Activated CD4-positive, alpha-beta T cell treated with anti-CD3 and anti-CD28 coated beads for 48 hours (primary cell): ENCODE results near the gene ATF6.

Experiments used
- DNase-seq: peaks from one replicate; pipeline ENCODE4 v3.0.0-alpha.2; 2020

ATF6 gene

GRCh38 chr1:161981126-161981525 is 215.0 kb downstream of the ATF6 start:
- DNase-seq, result no peak

- DNase-seq, result no peak
Measured at GRCh38 chr1:161981735-161982506, 215.8 kb downstream of the ATF6 start.

- no peak for DNase-seq
Measured at GRCh38 chr1:161982507-161982895, 216.4 kb downstream of the ATF6 start.

- DNase-seq, result no peak
Measured at GRCh38 chr1:161982917-161983316, 216.8 kb downstream of the ATF6 start.

GRCh38 chr1:161983725-161984124 is 217.6 kb downstream of the ATF6 start:
- no peak for DNase-seq

- no peak for DNase-seq
Measured at GRCh38 chr1:161985301-161985822, 219.2 kb downstream of the ATF6 start.

- no peak for DNase-seq
Measured at GRCh38 chr1:161986328-161986727, 220.2 kb downstream of the ATF6 start.

GRCh38 chr1:161987303-161987702 is 221.2 kb downstream of the ATF6 start:
- no peak for DNase-seq

- no peak for DNase-seq
Measured at GRCh38 chr1:161987872-161988271, 221.8 kb downstream of the ATF6 start.

GRCh38 chr1:161988413-161988812 is 222.3 kb downstream of the ATF6 start:
- no peak for DNase-seq

GRCh38 chr1:161989108-161989507 is 223.0 kb downstream of the ATF6 start:
- no peak for DNase-seq

GRCh38 chr1:161989786-161990185 is 223.7 kb downstream of the ATF6 start:
- DNase-seq, result no peak

- DNase-seq, result no peak
Measured at GRCh38 chr1:161993576-161993975, 227.5 kb downstream of the ATF6 start.

GRCh38 chr1:161994175-161994668 is 228.1 kb downstream of the ATF6 start:
- no peak for DNase-seq

GRCh38 chr1:161997152-161997551 is 231.0 kb downstream of the ATF6 start:
- DNase-seq, result no peak

GRCh38 chr1:161998811-161999210 is 232.7 kb downstream of the ATF6 start:
- DNase-seq, result no peak

GRCh38 chr1:161999301-162000052 is 233.4 kb downstream of the ATF6 start:
- DNase-seq, result no peak

- no peak for DNase-seq
Measured at GRCh38 chr1:162000053-162000420, 233.9 kb downstream of the ATF6 start.

GRCh38 chr1:162003061-162003829 is 237.1 kb downstream of the ATF6 start:
- no peak for DNase-seq

GRCh38 chr1:162003830-162004215 is 237.7 kb downstream of the ATF6 start:
- DNase-seq, result no peak

GRCh38 chr1:162004441-162004950 is 238.4 kb downstream of the ATF6 start:
- DNase-seq, result no peak

- no peak for DNase-seq
Measured at GRCh38 chr1:162006081-162006480, 240.0 kb downstream of the ATF6 start.

GRCh38 chr1:162007466-162007865 is 241.3 kb downstream of the ATF6 start:
- no peak for DNase-seq
